HepG2 (cell line): ENCODE measurements around the gene TGM6. TPM values are rescaled to one million over a fixed set of nuclear protein-coding genes. Genes with fewer than 3 reads are reported as not detected.

ENCODE experiments used
- ARID5B ChIP-seq: IDR thresholded peaks from 2 replicates; pipeline ENCODE4 v1.4.0; 2020; ENCODE audit warnings: mild to moderate bottlenecking, missing genetic modification reagents
- BCL6 ChIP-seq: IDR thresholded peaks from 2 replicates; pipeline ENCODE4 v1.6.1; 2016; ENCODE audit warnings: missing genetic modification reagents, missing compliant biosample characterization
- FOXA3 ChIP-seq: IDR thresholded peaks from 2 replicates; pipeline ENCODE4 v1.6.1; 2016; ENCODE audit warnings: missing genetic modification reagents, missing compliant biosample characterization
- GZF1 ChIP-seq: sonication (generic); formaldehyde crosslinking; IDR thresholded peaks from 2 replicates; pipeline ENCODE4 v1.5.1; 2020; ENCODE audit warnings: mild to moderate bottlenecking, missing genetic modification reagents
- KDM5B ChIP-seq: sonication (generic); formaldehyde crosslinking; IDR thresholded peaks from 2 replicates; pipeline ENCODE4 v1.4.0; 2020; ENCODE audit warnings: missing genetic modification reagents, mild to moderate bottlenecking, borderline replicate concordance
- MIXL1 ChIP-seq: IDR thresholded peaks from 2 replicates; pipeline ENCODE4 v1.6.1; 2016
- RXRB ChIP-seq: IDR thresholded peaks from 2 replicates; pipeline ENCODE4 v1.6.1; 2016; ENCODE audit warnings: borderline replicate concordance, missing genetic modification reagents, missing compliant biosample characterization
- SP140L ChIP-seq: sonication (generic); formaldehyde crosslinking; IDR thresholded peaks from 2 replicates; pipeline ENCODE4 v1.4.0; 2020; ENCODE audit warnings: missing genetic modification reagents, borderline replicate concordance
- TCF12 ChIP-seq, 2 experiments: fragments of 450-650 bp in 1 of 2; sonication (generic) in 1 of 2; formaldehyde crosslinking in 1 of 2; IDR thresholded peaks; 2 replicates each; pipeline versions ENCODE4 v1.6.1 to v1.8.0; 2017 to 2022; ENCODE audit warnings: antibody characterized with exemption in 1 of 2, mild to moderate bottlenecking in 1 of 2, missing genetic modification reagents in 1 of 2, moderate library complexity in 1 of 2
- ZFX ChIP-seq: sonication (generic); formaldehyde crosslinking; IDR thresholded peaks from 2 replicates; pipeline ENCODE4 v1.4.0; 2020; ENCODE audit warnings: mild to moderate bottlenecking, low read depth, missing genetic modification reagents, moderate library complexity
- ZKSCAN1 ChIP-seq: fragments of 150-350 bp; IDR thresholded peaks from 2 replicates; pipeline ENCODE4 v1.6.1; 2014; ENCODE audit warnings: low read length
- ZNF160 ChIP-seq: sonication (generic); formaldehyde crosslinking; IDR thresholded peaks from 2 replicates; pipeline ENCODE4 v1.8.0; 2022; ENCODE audit warnings: mild to moderate bottlenecking, inconsistent platforms, missing genetic modification reagents
- ZNF563 ChIP-seq: sonication (generic); formaldehyde crosslinking; IDR thresholded peaks from 2 replicates; pipeline ENCODE4 v1.8.0; 2022; ENCODE audit warnings: mild to moderate bottlenecking, moderate library complexity, missing genetic modification reagents
- ZNF772 ChIP-seq: sonication (generic); formaldehyde crosslinking; IDR thresholded peaks from 2 replicates; pipeline ENCODE4 v1.5.0; 2020; ENCODE audit warnings: mild to moderate bottlenecking, missing genetic modification reagents
- polyA plus RNA-seq, 8 experiments: library from polyadenylated mRNA; depleted of rRNA in 3 of 8; stranded (reverse) in 7 of 8; unstranded in 1 of 8; fragments of >200 nt; fragmentation: Illumina TruSeq in 4 of 8; extraction: Trizol in 4 of 8; gene quantifications; 2 replicates each; pipeline versions ENCODE4 v1.2.1 to v1.2.3, GENCODE V29; 2011 to 2016; ENCODE audit warnings: low read depth in 4 of 8, missing spikeins in 1 of 8, mixed read lengths in 1 of 8; ENCODE audit not compliant: insufficient read depth in 1 of 8
- total RNA-seq, 5 experiments: library from RNA; depleted of rRNA; stranded (reverse); fragments of >200 nt; fragmentation: Illumina TruSeq; extraction: Trizol; gene quantifications; 2 replicates each; pipeline ENCODE4 v1.2.3, GENCODE V29; 2016; ENCODE audit warnings: low read depth in 1 of 5
- TF ChIP-seq, protein P1 (sequence below), 2 experiments: sonication (generic) in 1 of 2; formaldehyde crosslinking in 1 of 2; IDR thresholded peaks; 2 replicates each; pipeline versions ENCODE4 v1.4.0 to v1.6.1; 2016 to 2020; ENCODE audit warnings: borderline replicate concordance in 1 of 2, low read depth in 1 of 2, mild to moderate bottlenecking in 1 of 2, missing genetic modification reagents in 1 of 2
- TF ChIP-seq, protein P2 (sequence below): sonication (generic); formaldehyde crosslinking; IDR thresholded peaks from 2 replicates; pipeline ENCODE4 v1.5.0; 2020; ENCODE audit warnings: mild to moderate bottlenecking, missing genetic modification reagents

Gene TGM6
- total and polyA plus RNA-seq, 2 of the 13 experiments (the other 11 are each of a cell fraction or from before 2014, with no cell fraction given), result not detected

DNA sequence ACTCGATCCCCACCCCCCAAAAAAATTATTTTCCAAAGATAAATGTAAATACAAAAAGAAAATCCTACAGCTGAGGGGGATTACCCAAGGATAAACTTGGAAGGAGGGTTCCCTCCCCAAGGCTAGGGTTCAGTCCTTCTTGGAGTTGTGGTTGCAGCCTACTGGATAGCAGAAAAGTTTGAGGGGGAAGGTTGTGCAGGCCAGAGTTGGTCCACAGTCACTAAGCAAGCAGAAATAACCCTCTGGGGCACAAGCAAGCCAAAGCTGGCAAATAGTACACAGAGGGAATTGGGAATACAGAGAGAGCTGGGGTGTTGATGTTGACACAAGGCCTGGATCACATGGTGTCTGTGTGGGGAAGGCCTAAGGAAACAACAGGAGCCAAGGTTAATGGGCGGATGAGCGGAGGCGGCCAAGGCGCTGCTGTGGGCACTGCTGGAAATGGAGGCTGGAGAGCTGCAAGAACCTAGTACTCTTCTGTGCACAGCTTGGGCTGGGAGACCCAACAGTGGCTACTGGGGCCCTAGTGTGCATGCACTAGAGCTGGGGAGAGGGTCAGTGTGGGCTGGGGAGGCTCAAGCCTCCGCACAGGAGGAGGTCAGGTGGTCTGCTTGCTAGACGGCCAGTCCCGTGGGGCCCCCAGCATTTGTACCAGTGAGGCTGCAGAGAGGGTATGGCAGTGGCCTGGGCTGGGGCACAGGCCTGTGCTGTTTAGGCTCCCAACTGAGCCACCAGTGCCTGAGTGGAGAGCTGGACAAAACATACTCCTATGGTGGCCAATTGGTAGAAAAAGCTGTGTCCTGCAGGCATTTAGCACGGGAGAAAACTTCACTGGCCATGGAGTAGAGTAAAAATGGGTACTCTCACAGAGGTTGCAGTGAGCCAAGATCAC lies 95.4 kb downstream of the TGM6 start (continued):
- TF ChIP-seq ARID5B (peak; percentile 95), ZKSCAN1 (no peak), ZFX (CRISPR knock-in tag) (peak; percentile 94), BCL6 (peak; percentile 90), RXRB (CRISPR knock-in tag) (peak; percentile 80), MIXL1 (CRISPR knock-in tag) (peak; percentile 92), FOXA3 (peak; percentile 100), TCF12 (IDR thresholded peaks at IDR 0.05) (no peak), TCF12 (CRISPR knock-in tag; IDR thresholded peaks at IDR 0.05) (peak; percentile 57; the same call in 1 of the 2 replicates), SP140L (0 out of 2 replicates have a peak, but pooled peaks have one; percentile 11), GZF1 (CRISPR knock-in tag) (no peak), ZNF160 (CRISPR knock-in tag) (no peak), ZNF563 (no peak; the same call in 1 of the 2 replicates), KDM5B (CRISPR knock-in tag) (peak; percentile 88), ZNF772 (CRISPR knock-in tag) (no peak; the same call in none of the 2 replicates)
- TF ChIP-seq, protein P1, sequence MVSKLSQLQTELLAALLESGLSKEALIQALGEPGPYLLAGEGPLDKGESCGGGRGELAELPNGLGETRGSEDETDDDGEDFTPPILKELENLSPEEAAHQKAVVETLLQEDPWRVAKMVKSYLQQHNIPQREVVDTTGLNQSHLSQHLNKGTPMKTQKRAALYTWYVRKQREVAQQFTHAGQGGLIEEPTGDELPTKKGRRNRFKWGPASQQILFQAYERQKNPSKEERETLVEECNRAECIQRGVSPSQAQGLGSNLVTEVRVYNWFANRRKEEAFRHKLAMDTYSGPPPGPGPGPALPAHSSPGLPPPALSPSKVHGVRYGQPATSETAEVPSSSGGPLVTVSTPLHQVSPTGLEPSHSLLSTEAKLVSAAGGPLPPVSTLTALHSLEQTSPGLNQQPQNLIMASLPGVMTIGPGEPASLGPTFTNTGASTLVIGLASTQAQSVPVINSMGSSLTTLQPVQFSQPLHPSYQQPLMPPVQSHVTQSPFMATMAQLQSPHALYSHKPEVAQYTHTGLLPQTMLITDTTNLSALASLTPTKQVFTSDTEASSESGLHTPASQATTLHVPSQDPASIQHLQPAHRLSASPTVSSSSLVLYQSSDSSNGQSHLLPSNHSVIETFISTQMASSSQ (IDR thresholded peaks at IDR 0.05; ENCODE audit: low read depth), result no peak
- TF ChIP-seq, protein P1 (CRISPR knock-in tag; IDR thresholded peaks at IDR 0.05; ENCODE audit: borderline replicate concordance), result peak; percentile 69; the same call in 1 of the 2 replicates
- TF ChIP-seq, protein P2, sequence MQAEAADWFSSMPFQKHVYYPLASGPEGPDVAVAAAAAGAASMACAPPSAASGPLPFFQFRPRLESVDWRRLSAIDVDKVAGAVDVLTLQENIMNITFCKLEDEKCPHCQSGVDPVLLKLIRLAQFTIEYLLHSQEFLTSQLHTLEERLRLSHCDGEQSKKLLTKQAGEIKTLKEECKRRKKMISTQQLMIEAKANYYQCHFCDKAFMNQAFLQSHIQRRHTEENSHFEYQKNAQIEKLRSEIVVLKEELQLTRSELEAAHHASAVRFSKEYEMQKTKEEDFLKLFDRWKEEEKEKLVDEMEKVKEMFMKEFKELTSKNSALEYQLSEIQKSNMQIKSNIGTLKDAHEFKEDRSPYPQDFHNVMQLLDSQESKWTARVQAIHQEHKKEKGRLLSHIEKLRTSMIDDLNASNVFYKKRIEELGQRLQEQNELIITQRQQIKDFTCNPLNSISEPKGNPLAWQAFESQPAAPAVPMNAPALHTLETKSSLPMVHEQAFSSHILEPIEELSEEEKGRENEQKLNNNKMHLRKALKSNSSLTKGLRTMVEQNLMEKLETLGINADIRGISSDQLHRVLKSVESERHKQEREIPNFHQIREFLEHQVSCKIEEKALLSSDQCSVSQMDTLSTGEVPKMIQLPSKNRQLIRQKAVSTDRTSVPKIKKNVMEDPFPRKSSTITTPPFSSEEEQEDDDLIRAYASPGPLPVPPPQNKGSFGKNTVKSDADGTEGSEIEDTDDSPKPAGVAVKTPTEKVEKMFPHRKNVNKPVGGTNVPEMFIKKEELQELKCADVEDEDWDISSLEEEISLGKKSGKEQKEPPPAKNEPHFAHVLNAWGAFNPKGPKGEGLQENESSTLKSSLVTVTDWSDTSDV (CRISPR knock-in tag), result no peak; the same call in 1 of the 2 replicates
